Activated CD8-positive, alpha-beta memory T cell treated with anti-CD3 and anti-CD28 coated beads for 36 hours (primary cell): Measurements from ENCODE around the gene SRPK2. TPM values are rescaled to one million over a fixed set of nuclear protein-coding genes. Genes with fewer than 3 reads are reported as not detected.
"Not testable (repeated sequence)": the region's sequence is repeated elsewhere in the genome, so short reads cannot be mapped to it uniquely, and the experiment has no call there.

Experiments
- CTCF ChIA-PET: fragments of 350-600 bp; sonication (Branson Sonifier 250); formaldehyde crosslinking; loops from one replicate; lab custom pipeline; 2021; ENCODE audit warnings: antibody characterized with exemption; lab: Charles Lee
- POLR2A ChIA-PET: fragments of 350-600 bp; sonication (Branson Sonifier 250); formaldehyde crosslinking; loops from one replicate; lab custom pipeline; 2021; ENCODE audit warnings: antibody characterized with exemption; lab: Charles Lee
- total RNA-seq, 2 experiments: library from RNA; stranded (reverse); gene quantifications; one replicate each; pipeline ENCODE4 v1.2.3, GENCODE V29; 2021

SRPK2 gene
- total RNA-seq, 2 experiments from 2014 or later, result 38.8 to 43.9 TPM

- ChIA-PET CTCF (no interaction called here), POLR2A (no interaction called here)
These were observed 139.5 kb downstream of the SRPK2 start for GRCh38 chr7:105249216-105249615.

- POLR2A ChIA-PET, result no interaction called here
- CTCF ChIA-PET, result no interaction called here
These were observed 142.0 kb downstream of the SRPK2 start for GRCh38 chr7:105246679-105247078.

- ChIA-PET CTCF (no interaction called here), POLR2A (no interaction called here)
These were observed 142.5 kb downstream of the SRPK2 start for GRCh38 chr7:105246256-105246655.

- CTCF ChIA-PET, result interaction anchor here (0.6 kb wide), 1 partner anchor 63 kb away, joined by 5 read pairs; no protein-coding TSS in a partner anchor
- POLR2A ChIA-PET, result no interaction called here
These were observed 143.2 kb downstream of the SRPK2 start for GRCh38 chr7:105245398-105246114.

- ChIA-PET CTCF (interaction anchor here (0.6 kb wide), 1 partner anchor 63 kb away, joined by 5 read pairs; no protein-coding TSS in a partner anchor), POLR2A (interaction anchor here (0.6 kb wide), 1 partner anchor 53 kb away, joined by 3 read pairs; no protein-coding TSS in a partner anchor)
These were observed 144.1 kb downstream of the SRPK2 start for GRCh38 chr7:105244594-105244993.

- ChIA-PET POLR2A (no interaction called here), CTCF (no interaction called here)
These were observed 147.5 kb downstream of the SRPK2 start for GRCh38 chr7:105241198-105241597.

- POLR2A ChIA-PET, result no interaction called here
- CTCF ChIA-PET, result interaction anchor here (0.6 kb wide), 1 partner anchor 10 kb away, joined by 3 read pairs; no protein-coding TSS in a partner anchor
These were observed 150.4 kb downstream of the SRPK2 start for GRCh38 chr7:105238198-105238765.

GRCh38 chr7:105234886-105235285, 153.8 kb downstream of the SRPK2 start:
- CTCF ChIA-PET, result no interaction called here
- POLR2A ChIA-PET, result no interaction called here

- CTCF ChIA-PET, POLR2A ChIA-PET: not testable (repeated sequence)
These were observed 155.9 kb downstream of the SRPK2 start for GRCh38 chr7:105232829-105233291.

- ChIA-PET CTCF (no interaction called here), POLR2A (no interaction called here)
These were observed 158.2 kb downstream of the SRPK2 start for GRCh38 chr7:105230486-105230885.

GRCh38 chr7:105229641-105230040, 159.1 kb downstream of the SRPK2 start:
- CTCF ChIA-PET, result interaction anchor here (0.6 to 1.0 kb wide), 3 partner anchors 44 to 268 kb away, joined by 3 read pairs; no protein-coding TSS in a partner anchor
- POLR2A ChIA-PET, result no interaction called here

GRCh38 chr7:105228555-105228954, 160.2 kb downstream of the SRPK2 start:
- POLR2A ChIA-PET, result no interaction called here
- CTCF ChIA-PET, result no interaction called here

- POLR2A ChIA-PET, result no interaction called here
- CTCF ChIA-PET, result no interaction called here
These were observed 161.3 kb downstream of the SRPK2 start for GRCh38 chr7:105227391-105227790.

GRCh38 chr7:105224884-105225651, 163.7 kb downstream of the SRPK2 start:
- POLR2A ChIA-PET, result no interaction called here
- CTCF ChIA-PET, result interaction anchor here (0.9 kb wide), 1 partner anchor 161 kb away, joined by 3 read pairs; no protein-coding TSS in a partner anchor

GRCh38 chr7:105222953-105223352, 165.8 kb downstream of the SRPK2 start:
- ChIA-PET POLR2A (no interaction called here), CTCF (no interaction called here)

GRCh38 chr7:105219771-105220160, 169.0 kb downstream of the SRPK2 start:
- CTCF ChIA-PET, result interaction anchor here (0.6 kb wide), 1 partner anchor 42 kb away, joined by 3 read pairs; no protein-coding TSS in a partner anchor
- POLR2A ChIA-PET, result no interaction called here

- POLR2A ChIA-PET, result no interaction called here
- CTCF ChIA-PET, result interaction anchor here (0.6 kb wide), 1 partner anchor 42 kb away, joined by 3 read pairs; no protein-coding TSS in a partner anchor
These were observed 169.6 kb downstream of the SRPK2 start for GRCh38 chr7:105218939-105219770.

- ChIA-PET CTCF (no interaction called here), POLR2A (no interaction called here)
These were observed 170.5 kb downstream of the SRPK2 start for GRCh38 chr7:105218215-105218614.

- ChIA-PET CTCF (no interaction called here), POLR2A (no interaction called here)
These were observed 171.9 kb downstream of the SRPK2 start for GRCh38 chr7:105216786-105217185.
